Measurements from ENCODE around the gene ATF6.

The ATF6 gene

GRCh38 chr1:161728376-161729226, 37.5 kb upstream of the ATF6 start:
- no peak overlapping the region for H3K4me3 ChIP-seq (ENCODE audit: low read depth, low read length)
- no peak for TF ChIP-seq CTCF (IDR thresholded peaks at IDR 0.05; ENCODE audit: borderline replicate concordance, insufficient read depth, low read depth, low read length)

GRCh38 chr1:161730050-161730564, 36.0 kb upstream of the ATF6 start:
- no peak overlapping the region for H3K4me3 ChIP-seq (ENCODE audit: low read depth, low read length)
- no peak for TF ChIP-seq CTCF (IDR thresholded peaks at IDR 0.05; ENCODE audit: borderline replicate concordance, insufficient read depth, low read depth, low read length)

GRCh38 chr1:161731241-161731640, 34.9 kb upstream of the ATF6 start:
- no peak for TF ChIP-seq CTCF (IDR thresholded peaks at IDR 0.05; ENCODE audit: borderline replicate concordance, insufficient read depth, low read depth, low read length)

DNA sequence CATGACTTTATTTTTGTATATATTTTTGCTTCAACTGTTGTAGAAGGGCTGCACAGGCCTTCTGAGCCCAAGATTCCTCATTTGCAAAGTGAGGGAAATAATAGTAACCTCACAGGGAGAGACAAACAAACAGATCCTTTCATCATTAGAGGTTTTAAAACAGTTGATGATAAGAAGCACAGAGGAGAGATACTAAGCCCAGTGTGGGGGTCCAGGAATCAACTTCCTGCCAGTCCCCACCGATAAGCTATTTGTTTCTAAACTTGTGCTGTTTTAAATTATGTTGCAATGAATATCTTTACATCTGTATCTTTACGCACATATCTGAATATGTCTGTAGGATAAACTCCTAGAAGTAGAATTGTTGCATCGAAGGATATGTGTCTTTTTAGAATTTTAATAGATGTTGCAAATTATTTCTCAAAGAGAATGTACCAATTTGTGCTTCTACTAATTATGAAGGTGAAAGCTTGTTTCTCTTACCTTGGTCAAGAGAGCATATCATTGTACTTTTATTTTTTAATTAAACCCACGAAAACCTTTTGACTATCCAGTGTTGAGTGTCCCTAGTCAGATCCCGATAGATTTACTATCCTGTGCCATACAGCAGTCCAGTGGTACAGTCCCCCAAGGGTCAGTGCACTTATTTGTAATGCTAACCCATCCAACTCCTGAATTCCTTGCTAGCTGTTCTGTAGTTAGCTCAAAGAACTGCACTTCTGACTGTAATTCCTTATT, 34.0 kb upstream of the ATF6 start:
- H3K4me3 ChIP-seq (ENCODE audit: low read depth, low read length), result no peak overlapping the region
- TF ChIP-seq CTCF (IDR thresholded peaks at IDR 0.05; ENCODE audit: borderline replicate concordance, insufficient read depth, low read depth, low read length), result no peak

More at GRCh38 chr1:161731241-161731640, 34.9 kb upstream of the ATF6 start:
- no peak overlapping the region for H3K4me3 ChIP-seq (ENCODE audit: low read depth, low read length)

GRCh38 chr1:161733526-161733925, 32.6 kb upstream of the ATF6 start:
- H3K4me3 ChIP-seq (ENCODE audit: low read depth, low read length), result no peak overlapping the region
- TF ChIP-seq CTCF (IDR thresholded peaks at IDR 0.05; ENCODE audit: borderline replicate concordance, insufficient read depth, low read depth, low read length), result no peak

DNA sequence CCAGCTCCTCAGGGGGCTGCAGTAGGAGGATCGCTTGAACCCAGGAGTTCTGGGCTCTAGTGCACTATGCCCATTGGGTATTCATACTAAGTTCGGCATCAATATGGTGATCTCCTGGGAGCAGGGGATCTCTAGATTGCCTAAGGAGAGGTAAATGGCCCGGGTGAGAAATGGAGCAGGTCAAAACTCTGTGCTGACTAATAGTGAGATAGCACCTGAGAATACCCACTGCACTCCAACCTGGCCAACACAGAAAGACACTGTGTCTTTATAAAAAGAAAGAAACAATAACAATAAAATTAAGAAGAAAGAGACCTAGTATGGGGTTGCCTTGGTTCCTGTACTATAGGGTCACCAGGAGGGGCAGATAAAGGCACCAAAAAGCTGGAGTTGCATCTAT, 30.3 kb upstream of the ATF6 start:
- no peak overlapping the region for H3K4me3 ChIP-seq (ENCODE audit: low read depth, low read length)
- no peak for TF ChIP-seq CTCF (IDR thresholded peaks at IDR 0.05; ENCODE audit: borderline replicate concordance, insufficient read depth, low read depth, low read length)
